Measurements from ENCODE around the gene YKT6.

The YKT6 gene

GRCh38 chr7:44258865-44259546 is 58.2 kb downstream of the YKT6 start:
- DNase-seq (ENCODE audit: low spot score) = no peak

GRCh38 chr7:44259547-44260457 is 59.0 kb downstream of the YKT6 start:
- DNase-seq (ENCODE audit: low spot score) = no peak

- DNase-seq (ENCODE audit: low spot score) = no peak
Observed at GRCh38 chr7:44261240-44261639, 60.5 kb downstream of the YKT6 start.

- no peak for DNase-seq (ENCODE audit: low spot score)
Observed at GRCh38 chr7:44262031-44262430, 61.3 kb downstream of the YKT6 start.

- no peak for DNase-seq (ENCODE audit: low spot score)
Observed at GRCh38 chr7:44263326-44264082, 62.7 kb downstream of the YKT6 start.
